Calu3 (cell line): Measurements from ENCODE around the gene SDCBP2. TPM values are rescaled to one million over a fixed set of nuclear protein-coding genes. Genes with fewer than 3 reads are reported as not detected.
"Not testable (repeated sequence)": the region's sequence is repeated elsewhere in the genome, so short reads cannot be mapped to it uniquely, and the experiment has no call there.

Experiments used
- BruUV-seq: library from RNA; stranded (reverse); fragments of 400-500 nt; replicated peaks from 2 replicates; lab custom pipeline; 2021; lab: Mats Ljungman, UMichigan
- CTCF ChIA-PET: fragments of 300-600 bp; sonication (Branson Sonifier 250); formaldehyde crosslinking; loops from one replicate; lab custom pipeline; 2022; ENCODE audit warnings: antibody characterized with exemption; lab: Charles Lee
- DNase-seq: peaks from one replicate; pipeline ENCODE4 v3.0.0; 2022
- H3K27ac Mint-ChIP-seq: one replicate; pipeline ENCODE4 v1.8.0; 2022; ENCODE audit warnings: mixed read lengths; ENCODE audit not compliant: unreplicated experiment
- H3K27me3 Mint-ChIP-seq: one replicate; pipeline ENCODE4 v1.8.0; 2022; ENCODE audit warnings: mixed read lengths; ENCODE audit not compliant: unreplicated experiment
- H3K36me3 Mint-ChIP-seq: one replicate; pipeline ENCODE4 v1.8.0; 2022; ENCODE audit warnings: mild to moderate bottlenecking, moderate library complexity, mixed read lengths; ENCODE audit not compliant: insufficient read depth, unreplicated experiment
- H3K4me1 Mint-ChIP-seq: one replicate; pipeline ENCODE4 v1.8.0; 2022; ENCODE audit warnings: mild to moderate bottlenecking, low read depth, mixed read lengths; ENCODE audit not compliant: unreplicated experiment
- H3K4me3 Mint-ChIP-seq: one replicate; pipeline ENCODE4 v1.8.0; 2022; ENCODE audit warnings: mild to moderate bottlenecking, low read depth, moderate library complexity, mixed read lengths; ENCODE audit not compliant: unreplicated experiment
- H3K9me3 Mint-ChIP-seq: one replicate; pipeline ENCODE4 v1.8.0; 2022; ENCODE audit warnings: low read depth, mixed read lengths; ENCODE audit not compliant: unreplicated experiment
- CTCF ChIP-seq: fragments of 200-600 bp; IDR thresholded peaks from one replicate; pipeline ENCODE4 v1.8.0; 2022; ENCODE audit warnings: antibody characterized with exemption; ENCODE audit not compliant: unreplicated experiment
- intact Hi-C: fragments of 100-400 bp; cut with micrococcal nuclease; formaldehyde crosslinking; loops from one replicate; pipeline ENCODE4 v1.10.0; 2022; ENCODE audit not compliant: unreplicated experiment
- total RNA-seq: library from RNA; stranded (reverse); gene quantifications from 2 replicates; pipeline ENCODE4 v1.2.3, GENCODE V29; 2022

The SDCBP2 gene
- total RNA-seq, 1 experiment from 2014 or later = 8.2 TPM

- intact Hi-C loops = no loop called here
- CTCF ChIA-PET = no interaction called here
- Mint-ChIP-seq H3K4me3 (no peak overlapping the region), H3K27me3 (no peaks in the 10 kb centered on the region), H3K36me3 (no peaks in the 10 kb centered on the region), H3K4me1 (no peaks in the 10 kb centered on the region), H3K27ac (no peak overlapping the region), H3K9me3 (no peaks in the 10 kb centered on the region)
- DNase-seq = no peak
- TF ChIP-seq CTCF = no peak
- no TSS peak for BruUV-seq
These were observed 16.3 kb upstream of the SDCBP2 start for GRCh38 chr20:1345030-1345755.

DNA sequence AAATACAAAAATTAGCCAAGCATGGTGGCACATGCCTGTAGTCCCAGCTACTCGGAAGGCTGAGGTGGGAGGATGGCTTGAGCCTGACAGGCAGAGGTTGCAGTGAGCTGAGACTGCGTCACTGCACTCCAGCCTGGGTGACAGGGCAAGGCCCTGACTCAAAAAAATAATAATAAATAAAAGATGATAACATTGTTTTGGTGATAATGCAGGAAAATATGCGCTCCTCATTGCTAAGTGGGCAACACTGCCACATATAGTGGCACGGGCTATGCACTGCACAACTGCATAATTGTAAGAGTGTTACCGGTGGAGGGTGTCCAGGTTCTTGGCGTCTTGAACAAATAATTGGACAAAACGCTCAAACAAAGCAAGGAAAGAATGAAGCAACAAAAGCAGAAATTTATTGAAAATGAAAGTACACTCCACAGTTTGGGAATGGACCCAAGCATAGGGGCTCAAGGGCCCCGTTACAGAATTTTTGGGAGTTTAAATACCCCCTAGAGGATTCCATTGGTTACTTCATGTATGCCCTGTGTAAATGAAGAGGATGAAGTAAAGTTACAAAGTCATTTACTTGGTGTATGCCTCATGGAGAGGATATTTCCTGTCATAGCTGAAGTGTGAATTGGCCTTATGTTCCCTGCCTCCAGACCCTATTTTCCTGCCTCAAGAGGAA is 14.6 kb upstream of the SDCBP2 start:
- CTCF ChIA-PET, intact Hi-C loops, H3K9me3 Mint-ChIP-seq, H3K27ac Mint-ChIP-seq, H3K4me3 Mint-ChIP-seq, BruUV-seq, H3K36me3 Mint-ChIP-seq, H3K27me3 Mint-ChIP-seq, DNase-seq, H3K4me1 Mint-ChIP-seq: not testable (repeated sequence)

GRCh38 chr20:1341561-1342265 is 12.8 kb upstream of the SDCBP2 start:
- H3K27ac Mint-ChIP-seq = no peak overlapping the region
- no peak for DNase-seq
- H3K4me3 Mint-ChIP-seq = no peak overlapping the region
- CTCF ChIA-PET = no interaction called here
- no peak for TF ChIP-seq CTCF
- H3K36me3 Mint-ChIP-seq = no peaks in the 10 kb centered on the region
- H3K4me1 Mint-ChIP-seq = no peaks in the 10 kb centered on the region
- intact Hi-C loops = no loop called here
- no peaks in the 10 kb centered on the region for H3K9me3 Mint-ChIP-seq
- H3K27me3 Mint-ChIP-seq = no peaks in the 10 kb centered on the region
- no TSS peak for BruUV-seq

DNA sequence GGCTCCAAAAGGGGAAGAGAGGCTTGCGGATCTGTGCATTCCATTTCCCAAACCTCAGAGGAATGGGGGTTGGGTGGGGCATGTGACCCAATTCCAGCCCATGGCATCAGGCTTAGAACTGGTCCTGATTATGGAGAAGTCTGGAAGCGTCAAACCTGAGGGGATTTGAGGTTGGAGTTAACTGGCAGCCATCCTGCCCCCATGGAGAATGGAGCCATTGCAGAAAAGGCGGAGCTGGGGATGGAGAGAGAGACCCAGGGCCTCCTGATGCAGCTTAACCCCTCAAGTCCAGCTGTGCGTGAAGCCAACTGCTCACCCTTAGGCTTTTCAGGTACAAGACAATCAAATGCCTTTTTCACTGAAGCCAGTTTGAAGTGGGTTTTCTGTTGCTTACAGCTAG is 9.9 kb upstream of the SDCBP2 start:
- H3K27ac Mint-ChIP-seq = no peak overlapping the region
- no peak for DNase-seq
- no TSS peak for BruUV-seq
- no peaks in the 10 kb centered on the region for H3K9me3 Mint-ChIP-seq
- H3K4me3 Mint-ChIP-seq = no peak overlapping the region
- H3K4me1 Mint-ChIP-seq = no peaks in the 10 kb centered on the region
- TF ChIP-seq CTCF = no peak
- H3K36me3 Mint-ChIP-seq = no peaks in the 10 kb centered on the region
- CTCF ChIA-PET = no interaction called here
- intact Hi-C loops = no loop called here
- no peaks in the 10 kb centered on the region for H3K27me3 Mint-ChIP-seq
